Left renal cortex interstitium (tissue), 4 donors: Measurements from ENCODE around the gene UBTD1. TPM values are rescaled to one million over a fixed set of nuclear protein-coding genes. Genes with fewer than 3 reads are reported as not detected.

Experiments
- DNase-seq, 4 donors: peaks; one replicate each; pipeline ENCODE4 v3.0.0-alpha.2; 2013; ENCODE audit warnings: low read depth in 4 of 4, low spot score in 2 of 4, missing footprints in 1 of 4
- polyA plus RNA-seq, 4 donors: library from polyadenylated mRNA; unstranded; fragments of 120-200 nt; gene quantifications; one replicate each; pipeline ENCODE4 v1.2.1, GENCODE V29; 2013; ENCODE audit not compliant: insufficient read length in 4 of 4

Gene UBTD1
- polyA plus RNA-seq, 4 donors: 8.1 to 14.4 (median 11.0) TPM

DNA sequence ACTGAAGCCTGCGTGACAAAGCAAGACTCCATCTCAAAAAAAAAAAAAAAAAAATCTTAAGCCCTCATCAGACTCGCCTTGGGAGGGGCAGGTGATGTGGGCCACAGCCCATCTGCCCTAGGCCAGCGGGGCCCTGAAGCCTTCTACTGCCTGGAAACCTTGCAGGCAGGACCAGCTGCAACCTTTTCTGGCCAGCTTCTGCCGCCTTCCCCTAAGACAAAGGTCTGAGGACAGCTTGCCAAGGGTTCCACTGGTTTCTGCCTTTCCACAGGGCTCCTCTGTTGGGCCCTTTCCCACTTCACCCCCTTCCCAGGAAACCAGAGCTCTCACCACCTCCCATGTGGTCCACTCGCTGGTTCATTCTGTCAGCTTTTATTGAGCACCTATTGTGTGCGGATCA lies 35.2 kb downstream of the UBTD1 start:
- DNase-seq: no peak

DNA sequence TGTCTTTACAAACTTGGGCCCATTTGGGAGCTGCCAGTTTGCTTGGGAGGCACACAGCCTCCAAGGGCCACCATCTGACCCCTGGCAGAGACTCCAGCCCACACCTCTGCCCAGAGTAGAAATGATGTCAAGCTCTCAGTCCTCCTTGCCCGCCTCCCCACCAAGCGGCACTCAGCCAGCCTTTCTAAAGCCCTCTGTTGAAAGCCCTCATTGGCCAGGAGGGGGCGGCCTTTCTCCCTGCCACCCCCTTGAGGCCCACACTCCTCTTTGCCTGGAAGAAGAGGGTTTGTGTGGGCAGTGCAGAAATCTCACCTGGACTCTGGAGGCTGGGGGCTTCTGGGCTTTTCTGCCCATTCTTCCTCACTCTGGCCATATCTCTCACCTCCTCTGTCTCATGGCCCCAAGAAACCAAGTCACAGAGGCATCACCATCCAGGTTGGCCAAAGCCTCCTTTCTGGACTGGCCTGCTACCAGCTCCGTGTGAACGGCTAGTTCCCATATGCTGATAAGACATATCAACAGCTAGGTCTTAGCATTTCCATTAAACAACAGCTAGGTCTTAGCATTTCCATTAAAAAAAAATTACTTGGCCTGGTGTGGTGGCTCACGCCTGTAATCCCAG lies 36.1 kb downstream of the UBTD1 start:
- no peak for DNase-seq

DNA sequence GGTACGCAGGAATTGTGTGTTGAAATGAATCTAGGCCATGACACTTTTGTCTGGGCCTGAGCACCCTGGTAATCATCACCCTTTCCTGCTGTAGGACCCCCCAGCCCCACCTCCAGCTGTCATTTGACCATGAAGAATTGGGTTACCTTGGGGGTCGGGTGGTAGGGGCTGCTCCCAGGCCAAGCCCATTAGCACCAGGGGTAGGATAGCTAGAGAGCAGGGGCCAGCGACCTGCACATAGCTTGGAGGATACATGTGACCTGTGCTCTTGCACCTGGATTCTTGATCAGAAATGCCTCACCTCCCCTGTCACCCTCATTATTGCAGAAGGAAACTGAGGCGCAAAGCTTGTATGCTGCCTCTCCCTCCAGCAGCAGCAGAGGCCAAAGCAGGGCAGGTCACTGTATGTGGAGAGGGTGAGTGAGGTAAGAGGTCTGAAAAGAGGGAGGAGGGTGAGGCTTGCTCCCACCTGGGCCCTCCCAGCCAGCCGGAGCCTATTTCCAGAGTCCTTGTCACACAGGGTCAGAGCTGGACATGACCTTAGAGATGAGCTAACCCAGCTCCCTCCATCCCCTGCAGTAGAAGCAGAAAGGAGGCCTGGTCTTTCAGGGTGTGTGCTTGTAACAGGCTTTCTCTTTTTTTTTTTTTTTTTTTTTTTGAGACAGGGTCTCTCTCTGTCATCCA lies 38.6 kb downstream of the UBTD1 start:
- no peak for DNase-seq

DNA sequence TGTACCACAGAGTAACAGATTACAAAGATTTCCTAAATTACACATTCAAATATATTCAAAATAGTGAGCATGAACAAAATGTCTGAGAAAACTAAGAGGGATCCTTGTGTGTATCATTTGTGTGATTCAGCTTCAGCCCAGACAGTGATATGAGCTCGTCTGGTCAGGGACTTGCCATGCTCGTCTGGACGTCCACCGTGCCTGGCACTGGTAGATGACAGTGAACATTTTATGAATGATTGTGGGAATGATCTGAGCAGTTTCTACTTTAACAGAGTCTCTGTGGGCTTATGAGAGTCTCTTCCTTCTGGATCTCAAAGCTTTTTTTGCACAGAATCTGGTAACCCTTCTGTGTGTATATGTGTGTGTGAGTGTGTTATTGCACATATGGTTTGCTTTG lies 39.7 kb downstream of the UBTD1 start:
- no peak for DNase-seq

DNA sequence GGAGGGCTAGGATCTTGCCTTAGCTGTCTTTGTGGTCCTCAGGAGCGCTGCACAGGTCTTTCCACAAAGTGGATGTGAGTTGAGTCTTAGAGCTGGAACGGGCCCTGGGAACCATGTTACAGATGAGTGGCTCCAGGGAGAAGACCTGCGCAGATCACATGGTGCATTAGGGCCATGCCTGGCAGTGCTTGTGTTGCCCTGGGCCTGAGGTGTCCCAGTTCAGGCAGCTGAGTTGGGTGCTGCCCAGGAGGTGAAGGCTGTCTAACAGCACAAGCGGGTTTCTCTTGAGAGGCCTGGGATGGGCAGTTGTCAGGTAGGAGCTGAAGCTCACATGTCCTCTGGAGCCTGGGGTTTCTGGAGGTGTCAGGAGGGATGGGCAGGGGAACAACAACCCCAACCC lies 40.1 kb downstream of the UBTD1 start:
- no peak for DNase-seq

DNA sequence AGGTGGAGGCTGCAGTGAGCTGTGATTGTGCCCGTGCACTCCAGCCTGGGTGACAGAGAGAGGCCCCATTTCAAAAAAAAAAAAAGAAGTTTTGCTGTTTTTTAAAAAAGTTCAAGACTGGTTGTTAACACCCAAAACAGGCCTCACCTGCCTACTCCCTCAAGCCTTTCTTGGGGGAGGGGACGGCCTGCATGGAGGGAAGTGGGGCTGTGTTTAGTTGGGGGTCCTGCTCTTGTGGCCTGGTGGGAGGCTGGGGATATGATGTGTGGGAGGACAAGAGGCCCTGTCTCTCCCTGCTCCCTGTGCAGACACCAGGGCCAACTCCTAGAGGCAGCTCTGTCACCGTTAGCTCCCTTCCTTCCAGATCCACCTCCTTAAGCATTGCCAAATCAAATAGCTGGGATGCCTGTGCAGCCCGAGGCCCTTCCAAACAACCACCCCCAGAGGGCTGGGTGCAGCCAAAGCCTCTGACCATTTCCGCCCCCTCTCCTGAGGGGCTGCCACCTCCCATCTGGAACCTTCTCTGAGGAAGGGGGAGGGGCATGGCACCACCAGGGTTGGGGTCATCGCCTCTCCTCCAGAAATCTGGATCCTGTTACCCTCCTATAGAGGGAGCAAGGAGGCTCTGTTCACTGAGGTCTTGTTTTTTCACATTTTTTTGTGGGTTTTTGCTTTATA lies 40.9 kb downstream of the UBTD1 start:
- no peak for DNase-seq

DNA sequence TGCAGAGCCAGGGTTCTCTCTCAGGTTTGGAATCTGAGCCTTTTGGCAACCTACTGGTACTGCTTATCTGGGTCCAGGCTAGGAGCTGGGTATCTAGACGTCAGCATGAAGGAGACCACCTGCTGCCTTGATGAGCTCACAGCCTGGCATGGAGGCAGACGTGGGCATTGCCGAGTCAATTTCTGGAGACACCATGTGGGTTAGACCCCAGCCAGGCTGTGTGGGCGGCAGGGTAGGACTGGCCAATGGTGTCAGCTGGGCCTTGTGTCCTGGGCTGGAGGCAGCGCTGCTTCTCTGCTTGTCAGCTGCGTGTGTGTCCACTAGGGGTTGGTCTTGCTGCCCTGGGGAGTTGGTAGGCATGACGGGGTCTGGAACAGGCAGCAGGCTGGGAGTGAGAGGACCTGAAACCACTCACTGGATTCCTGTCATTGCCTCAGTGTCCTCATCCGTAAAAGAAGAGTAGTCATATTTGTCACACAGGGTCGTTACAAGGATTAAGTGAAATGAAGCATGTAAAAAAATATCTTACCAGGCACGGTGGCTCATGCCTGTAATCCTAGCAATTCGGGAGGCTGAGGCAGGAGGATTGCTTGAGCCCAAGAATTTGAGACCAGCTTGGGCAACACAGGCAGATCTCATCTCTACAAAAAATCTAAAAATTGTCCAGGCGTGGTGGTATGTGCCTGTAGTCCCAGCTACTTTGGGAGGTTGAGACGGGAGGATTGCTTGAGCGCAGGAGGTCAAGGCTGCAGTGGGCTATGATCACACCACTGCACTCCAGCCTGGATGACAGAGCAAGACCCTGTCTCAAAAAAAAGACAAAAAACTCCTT lies 42.2 kb downstream of the UBTD1 start:
- no peak for DNase-seq

DNA sequence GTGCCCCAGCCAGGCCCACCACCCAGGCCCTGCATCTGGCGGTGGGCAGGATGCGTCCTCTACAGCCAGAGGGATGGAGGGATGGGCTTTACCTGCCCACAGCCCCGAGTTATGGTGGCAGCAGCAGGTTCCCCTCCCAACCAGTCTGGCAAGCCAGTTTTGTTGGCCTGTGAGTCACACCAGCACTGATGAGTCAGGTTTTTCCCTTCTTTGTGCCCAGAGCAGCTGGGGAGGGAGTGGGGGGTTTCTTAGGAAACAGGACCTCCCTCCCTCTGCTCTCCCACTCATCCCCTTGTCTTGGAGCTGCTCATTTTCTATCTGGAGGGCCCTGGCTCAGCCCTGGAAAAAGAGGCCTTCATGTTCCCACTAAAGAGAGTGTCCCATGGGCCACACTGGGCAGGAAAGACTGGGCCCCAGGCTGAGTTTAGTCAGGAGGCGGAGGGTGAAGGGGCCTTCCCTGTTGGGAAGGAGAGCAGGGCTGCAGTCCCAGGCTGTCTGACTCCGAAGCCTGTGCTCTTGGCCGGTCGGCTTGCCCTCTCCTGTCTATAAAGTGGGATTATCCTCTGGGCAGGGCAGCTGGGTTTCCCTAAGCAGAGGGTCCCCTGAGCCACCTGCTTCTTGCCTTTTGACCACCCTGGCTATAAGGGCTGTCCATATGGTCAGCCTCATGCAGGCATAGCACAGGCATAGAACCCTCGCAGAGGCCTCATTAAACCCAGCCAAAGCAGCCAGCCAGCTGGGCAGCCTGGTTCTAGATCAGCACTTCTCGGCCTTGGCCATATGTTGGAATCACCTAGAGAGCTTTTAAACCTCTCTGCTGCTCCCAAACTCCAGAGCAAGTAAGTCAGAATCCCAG lies 43.7 kb downstream of the UBTD1 start:
- no peak for DNase-seq

DNA sequence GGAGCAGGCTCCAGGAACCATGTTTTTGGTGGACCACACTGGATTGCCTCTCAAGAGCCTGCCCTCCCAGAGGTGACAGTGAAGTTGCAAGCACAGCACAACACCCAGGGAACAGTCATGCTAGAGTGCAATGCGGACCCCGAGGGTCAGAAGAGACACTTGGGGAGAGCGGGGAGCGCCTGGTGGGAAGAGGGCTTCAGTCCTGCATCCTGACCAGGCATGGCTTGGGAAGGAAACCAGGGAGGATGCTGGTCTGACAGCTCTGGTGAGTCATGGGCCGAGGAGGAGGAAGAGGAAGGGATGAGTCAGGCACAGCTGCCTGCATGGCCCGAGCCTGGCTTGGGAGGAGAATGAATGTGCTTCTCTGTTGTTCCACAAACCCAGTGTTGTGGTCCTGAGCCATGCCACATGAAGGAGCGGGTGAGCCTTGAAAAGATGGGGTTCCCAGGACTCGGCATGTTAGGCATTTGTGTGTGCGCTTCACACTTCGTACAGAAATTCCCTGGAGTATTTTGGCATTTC lies 44.4 kb downstream of the UBTD1 start:
- no peak for DNase-seq

DNA sequence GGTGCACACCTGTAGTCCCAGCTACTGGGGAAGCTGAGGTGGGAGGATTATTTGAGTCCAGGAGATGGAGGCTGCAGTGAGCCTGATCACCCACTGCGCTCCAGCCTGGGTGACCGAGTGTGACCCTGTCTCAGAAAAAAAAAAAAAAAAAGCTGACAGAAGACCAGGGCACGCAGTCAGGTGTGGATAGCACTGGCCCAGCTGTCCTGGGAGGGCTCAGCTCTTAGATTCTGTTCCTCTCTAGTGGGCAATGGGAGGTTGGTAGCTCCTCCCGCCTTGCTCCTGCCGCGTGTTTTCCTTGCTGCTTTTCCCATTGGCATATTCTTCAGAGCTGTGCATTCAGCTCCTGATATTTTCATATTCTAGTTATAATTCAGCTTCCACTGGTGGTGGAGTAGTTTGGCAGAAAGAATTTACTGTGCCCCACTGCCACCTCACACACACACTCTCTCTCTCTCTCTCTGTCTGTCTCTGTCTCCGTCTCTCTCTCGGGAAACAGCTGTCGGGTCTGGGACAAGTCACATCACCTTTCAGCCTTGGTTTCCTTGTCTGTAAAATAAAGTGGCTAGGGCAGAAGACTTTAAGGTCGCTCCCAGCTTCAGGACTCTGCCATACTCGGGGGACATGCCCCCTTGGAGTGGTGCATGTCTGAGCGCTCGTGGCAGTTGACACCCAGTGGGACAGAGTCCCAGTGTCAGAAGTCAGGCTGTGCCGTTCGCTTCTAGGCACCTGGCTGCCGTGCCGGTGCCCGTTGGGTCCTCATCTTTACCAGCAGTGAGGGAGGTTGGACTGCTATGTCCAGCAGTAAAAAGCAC lies 47.9 kb downstream of the UBTD1 start:
- DNase-seq: no peak

DNA sequence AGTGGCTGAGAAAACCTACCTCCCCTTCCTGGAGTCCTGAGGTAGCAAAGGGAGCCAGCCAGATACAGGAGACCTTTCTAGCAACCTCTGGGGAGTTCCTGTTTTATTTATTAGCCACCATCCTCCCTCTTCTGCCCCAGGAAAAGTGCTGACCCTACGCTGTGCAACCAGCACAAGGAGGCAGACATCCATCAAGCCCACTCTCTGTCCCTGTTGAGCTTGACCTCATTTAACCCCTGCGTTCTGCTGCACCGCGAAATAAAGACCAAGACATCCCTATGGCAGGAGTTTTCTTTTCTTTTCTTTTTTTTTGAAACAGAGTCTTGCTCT lies 48.5 kb downstream of the UBTD1 start:
- no peak for DNase-seq

DNA sequence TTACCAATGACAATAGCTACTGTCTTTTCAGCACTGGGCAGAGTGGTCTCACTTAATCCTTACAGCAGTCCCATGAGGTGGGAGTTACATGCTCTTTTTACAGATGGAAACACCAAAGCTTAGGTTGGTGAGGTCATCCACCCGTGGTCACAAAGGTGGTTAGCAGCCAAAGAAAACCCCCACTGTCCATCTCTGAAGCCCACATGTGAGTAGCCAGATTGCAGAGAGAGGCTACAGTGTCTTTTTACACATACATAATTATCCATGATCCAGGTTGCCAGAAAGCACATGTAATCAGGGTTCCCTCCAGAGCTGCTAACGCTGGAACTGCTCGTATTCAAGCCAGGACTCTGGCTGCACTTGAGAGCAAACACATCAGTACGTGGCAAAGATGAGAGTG lies 49.2 kb downstream of the UBTD1 start:
- DNase-seq: no peak

DNA sequence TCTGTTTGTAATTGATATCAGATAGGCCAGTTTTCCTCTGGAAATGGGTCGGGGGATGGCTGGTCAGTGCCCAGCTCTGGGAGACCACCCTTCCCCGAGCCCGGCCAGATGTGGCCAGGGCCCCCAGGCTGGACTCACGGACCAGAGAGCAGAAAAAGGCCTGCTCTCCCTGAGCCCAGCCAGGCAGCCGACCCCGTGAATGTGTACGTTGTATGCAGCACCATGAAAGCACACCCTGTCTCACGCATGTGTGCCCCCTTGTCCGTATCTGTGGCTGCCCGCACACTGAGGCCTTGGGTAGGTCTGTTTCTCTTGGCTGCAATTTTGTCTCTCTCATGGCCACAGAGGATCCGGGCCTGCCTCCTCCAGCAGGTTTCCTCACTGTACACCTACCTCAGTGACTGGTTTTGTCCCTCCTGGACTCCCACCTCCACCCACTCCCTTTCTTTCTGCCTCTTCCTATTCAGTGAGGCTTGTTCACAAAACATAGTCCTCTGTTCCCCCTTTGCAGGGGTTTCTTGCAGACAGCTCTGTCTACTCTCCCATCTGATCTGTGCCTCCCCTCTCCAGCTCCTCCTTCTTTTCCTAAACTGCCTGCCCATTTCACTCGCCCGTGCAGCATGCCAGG lies 50.2 kb downstream of the UBTD1 start:
- DNase-seq: no peak

DNA sequence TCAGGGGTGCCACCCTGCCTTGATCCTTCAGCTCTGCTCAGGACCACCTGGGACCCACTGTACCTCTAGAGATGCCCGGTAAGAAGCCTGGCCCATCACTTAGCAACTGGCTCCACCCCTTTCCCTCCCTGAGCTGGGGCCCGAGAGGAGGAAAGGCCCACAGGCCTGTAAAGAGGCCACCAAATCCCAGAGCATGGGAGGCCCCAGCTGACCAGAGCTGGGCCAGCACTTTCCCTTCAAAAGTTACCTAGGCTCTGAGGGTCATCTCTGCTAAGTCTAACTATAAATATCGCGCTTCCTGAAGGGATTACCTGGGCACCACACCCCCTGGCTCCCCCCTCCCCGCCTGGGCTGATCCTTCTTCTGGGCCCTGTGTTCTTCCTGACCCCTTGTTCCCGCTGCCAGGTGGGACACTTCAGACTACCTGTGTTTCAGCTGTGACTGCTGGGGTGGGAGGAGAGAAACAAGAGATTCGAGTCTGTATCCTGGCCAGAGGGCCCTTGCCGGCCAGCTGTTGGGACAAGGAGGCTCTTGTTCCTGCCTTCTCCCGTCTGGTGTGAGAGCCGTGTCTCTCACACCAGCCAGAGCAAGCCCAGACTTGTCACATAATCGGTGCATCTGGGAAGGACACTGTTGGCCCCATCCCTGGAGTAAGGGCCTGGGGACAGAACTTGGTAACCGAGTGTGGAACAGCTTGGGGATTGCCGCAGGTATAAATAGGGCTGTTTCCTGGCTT lies 51.0 kb downstream of the UBTD1 start:
- no peak for DNase-seq

DNA sequence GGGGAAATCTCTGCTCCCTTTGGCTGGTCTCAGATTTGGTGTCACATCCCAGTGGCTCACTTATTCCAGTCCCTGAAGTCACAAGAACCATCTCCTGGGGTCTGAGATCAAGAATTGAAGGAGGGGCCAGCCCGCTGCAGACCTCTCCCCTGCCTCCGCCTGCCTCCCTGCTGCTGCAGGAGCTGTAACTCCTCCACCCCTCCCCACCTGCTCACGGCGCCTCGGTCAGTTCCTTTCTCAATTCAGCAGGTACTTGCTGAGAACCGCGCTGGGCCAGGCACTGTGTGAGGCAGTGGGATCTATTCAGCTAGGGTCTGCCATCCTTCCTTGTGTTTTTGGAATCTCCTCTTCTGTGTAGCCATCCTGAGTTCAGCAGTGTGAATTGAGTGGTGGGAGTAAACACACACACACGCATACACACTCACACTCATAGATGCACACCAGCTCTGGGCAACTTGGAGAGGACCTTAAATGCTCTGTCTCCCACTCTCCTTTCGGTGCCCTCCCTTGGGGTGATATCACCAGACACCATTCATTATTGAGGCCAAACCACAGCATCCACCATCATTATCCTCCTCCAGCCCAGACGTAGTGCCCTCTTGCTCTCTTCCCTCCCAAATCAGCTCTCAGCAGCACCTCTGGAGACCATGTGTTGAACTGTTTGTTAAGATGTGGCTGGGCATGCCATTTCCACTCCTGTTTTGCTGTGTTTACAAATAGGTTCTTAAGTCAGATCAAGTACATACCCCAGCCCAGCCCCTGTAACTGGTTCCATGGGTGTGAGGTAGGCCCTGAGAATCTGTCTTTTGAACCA lies 51.8 kb downstream of the UBTD1 start:
- no peak for DNase-seq

DNA sequence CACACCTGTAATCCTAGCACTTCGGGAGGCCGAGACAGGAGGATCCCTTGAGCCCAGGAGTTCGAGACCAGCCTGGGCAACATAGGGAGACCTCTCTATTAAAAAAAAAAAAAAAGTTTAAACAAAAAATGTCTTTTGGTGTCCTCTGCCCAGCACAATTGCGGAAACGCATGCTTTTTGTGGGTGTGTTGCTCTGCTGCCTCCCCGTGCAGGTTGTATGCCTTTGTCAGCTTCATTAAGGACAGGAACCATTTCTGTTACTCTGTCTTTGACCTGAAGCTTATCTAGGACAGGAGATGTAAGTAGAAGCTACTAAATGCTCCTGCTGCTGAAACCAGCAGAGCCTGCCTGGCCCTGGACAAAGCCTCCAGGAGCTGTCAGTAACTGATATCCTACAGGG lies 52.5 kb downstream of the UBTD1 start:
- no peak for DNase-seq

DNA sequence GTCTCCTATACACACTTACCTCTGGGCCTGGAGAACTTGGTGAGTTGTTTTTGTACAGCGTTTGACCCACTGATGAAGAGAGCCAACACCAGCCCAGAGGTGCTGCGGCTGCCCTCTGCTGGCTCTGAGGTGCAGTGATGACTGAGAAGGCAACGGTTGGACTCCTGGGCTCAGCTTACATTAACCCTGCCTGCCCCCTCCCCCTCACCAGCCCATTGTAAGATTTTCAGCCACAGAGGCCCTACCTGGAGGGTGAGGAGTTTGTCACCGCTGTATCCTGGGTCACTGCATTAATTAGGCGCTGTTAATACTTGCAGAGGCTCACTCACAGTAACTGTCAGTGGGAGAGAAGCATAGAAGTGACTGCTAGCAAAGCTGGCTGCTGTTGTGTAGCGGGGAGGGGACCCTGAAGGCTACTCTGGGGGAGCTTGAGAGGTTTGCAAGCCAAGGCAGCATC lies 54.9 kb downstream of the UBTD1 start:
- no peak for DNase-seq
